MM.1S (cell line): ENCODE data around the gene ODR4.

Experiments
- CTCF ChIP-seq: fragments of 300-600 bp; sonication (generic); IDR thresholded peaks from 2 replicates; pipeline ENCODE4 v1.5.1; 2016; ENCODE audit warnings: antibody characterized with exemption, low read length, mixed read lengths
- EZH2 ChIP-seq: fragments of 300-600 bp; sonication (generic); optimal IDR thresholded peaks from 2 replicates; pipeline ENCODE3; 2017; ENCODE audit warnings: low read depth, mild to moderate bottlenecking, antibody characterized with exemption, low read length, mixed read lengths

GRCh38 chr1:186420923-186421322, 45.3 kb downstream of the ODR4 start:
- TF ChIP-seq CTCF = no peak
- TF ChIP-seq EZH2 = no peak
